ENCODE data around the gene GRHL1. TPM values are rescaled to one million over a fixed set of nuclear protein-coding genes. Genes with fewer than 3 reads are reported as not detected.

Gene GRHL1
- total RNA-seq, 1 donor from 2014 or later: 1.1 TPM

DNA sequence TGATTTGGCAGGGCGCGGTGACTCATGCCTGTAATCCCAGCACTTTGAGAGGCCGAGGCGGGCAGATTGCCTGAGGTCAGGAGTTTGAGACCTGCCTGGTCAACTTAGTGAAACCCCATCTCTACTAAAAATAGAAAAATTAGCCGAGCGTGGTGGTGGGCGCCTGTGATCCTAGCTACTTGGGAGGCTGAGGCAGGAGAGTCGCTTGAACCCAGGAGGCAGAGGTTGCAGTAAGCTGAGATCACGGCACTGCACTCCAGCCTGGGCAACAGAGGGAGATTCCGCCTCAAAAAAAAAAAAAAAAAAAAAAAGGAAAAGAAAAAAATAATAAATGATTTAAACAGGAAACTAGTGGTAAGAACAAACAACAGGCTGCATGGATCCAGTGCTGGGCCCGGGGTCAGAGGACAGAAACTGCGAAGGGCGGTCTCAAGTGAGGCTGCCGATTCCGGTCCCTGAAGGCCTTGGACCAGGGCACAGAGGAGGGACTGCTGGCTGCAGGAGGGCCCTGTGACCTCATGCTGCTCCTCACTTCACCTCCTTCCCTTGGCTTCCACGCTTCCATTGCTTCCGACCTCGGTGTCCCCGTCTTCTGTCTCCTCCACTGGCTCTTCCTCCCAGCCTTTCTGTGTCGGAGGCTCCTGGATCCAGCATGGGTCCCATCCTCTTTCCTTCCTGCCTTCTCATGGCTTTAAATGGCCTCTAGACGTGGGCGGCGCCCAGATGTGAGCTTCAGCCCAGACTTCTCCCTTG, 2.1 kb upstream of the GRHL1 start:
- intact Hi-C loops (cut with micrococcal nuclease): no loop called here

DNA sequence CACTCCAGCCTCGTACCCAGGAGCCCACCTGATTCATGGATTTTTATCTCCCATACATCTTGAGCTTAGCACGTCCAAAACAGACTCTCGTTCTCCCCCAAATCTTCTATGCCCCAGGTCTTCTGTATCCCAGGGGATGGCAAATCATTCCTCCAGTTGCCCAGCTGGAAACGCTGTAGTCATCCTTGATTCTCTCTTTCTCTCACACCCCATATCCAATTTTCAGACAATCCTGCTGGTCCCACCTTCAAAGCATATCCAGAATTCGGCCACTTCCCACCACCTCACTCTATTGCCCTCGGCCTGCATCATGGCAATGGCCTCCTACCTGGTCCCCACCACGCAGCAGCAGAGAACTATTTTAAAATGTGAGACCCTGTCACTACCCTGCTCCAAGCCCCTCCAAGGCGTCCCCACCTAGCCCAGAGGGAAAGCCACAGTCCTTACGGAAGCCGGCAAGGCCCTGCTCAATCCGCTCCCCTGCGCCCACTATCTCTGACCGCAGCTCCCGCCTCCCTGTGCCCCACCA, 1.4 kb upstream of the GRHL1 start:
- intact Hi-C loops (cut with micrococcal nuclease): loop anchor here (2.0 to 10.0 kb wide), 4 partner anchors 35 to 497 kb away; partner anchors contain the start of genes ADAM17 and ODC1

GRCh38 chr2:9950521-9951271, 797 bp upstream of the GRHL1 start:
- intact Hi-C loops (cut with micrococcal nuclease): loop anchor here (1.0 to 10.0 kb wide), 9 partner anchors 15 to 527 kb away; partner anchors contain the start of genes ADAM17, CPSF3, ITGB1BP1 and KLF11

GRCh38 chr2:9951272-9951521, 296 bp upstream of the GRHL1 start:
- intact Hi-C loops (cut with micrococcal nuclease): loop anchor here (1.0 to 10.0 kb wide), 9 partner anchors 14 to 528 kb away; partner anchors contain the start of genes ADAM17, CPSF3, ITGB1BP1 and KLF11

GRCh38 chr2:9952286-9952737, 819 bp downstream of the GRHL1 start:
- intact Hi-C loops (cut with micrococcal nuclease): loop anchor here (5.0 to 10.0 kb wide), 2 partner anchors 138 to 495 kb away; partner anchors contain the start of gene ODC1

DNA sequence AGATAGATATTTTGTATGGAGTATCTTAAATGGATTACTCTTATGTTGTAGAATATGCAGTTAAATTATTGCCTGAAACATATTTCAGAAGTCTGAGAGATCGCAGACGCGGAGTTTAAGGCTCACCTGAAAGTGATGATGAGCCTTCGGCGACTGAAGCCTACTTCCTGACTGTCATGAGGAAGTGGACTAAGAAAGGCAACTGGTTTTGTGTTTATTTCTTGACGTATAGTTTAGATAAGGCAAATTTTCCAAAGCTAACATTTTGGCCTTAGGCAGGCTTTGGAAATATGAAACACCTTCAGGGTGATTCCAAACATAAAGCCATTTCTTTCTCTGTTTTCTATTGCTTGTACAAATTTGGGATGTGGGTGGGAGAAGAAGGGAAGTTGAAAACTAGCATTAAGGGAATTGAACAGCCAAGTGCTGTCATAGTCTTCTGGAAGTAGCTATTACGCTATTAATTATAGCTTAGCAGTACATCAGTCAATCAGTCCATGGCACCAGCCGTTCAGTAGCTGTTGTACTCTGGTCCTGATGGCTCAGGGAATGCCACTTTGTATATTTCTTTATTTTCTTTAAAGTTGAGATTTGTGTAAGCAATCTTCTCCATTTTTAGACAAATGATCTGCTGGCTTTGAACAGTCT, 1.5 kb downstream of the GRHL1 start:
- intact Hi-C loops (cut with micrococcal nuclease): loop anchor here (5.0 to 10.0 kb wide), 2 partner anchors 138 to 494 kb away; partner anchors contain the start of gene ODC1

GRCh38 chr2:9954136-9954535, 2.6 kb downstream of the GRHL1 start:
- intact Hi-C loops (cut with micrococcal nuclease): loop anchor here (5.0 to 10.0 kb wide), 2 partner anchors 139 to 493 kb away; partner anchors contain the start of gene ODC1

GRCh38 chr2:9958057-9958456, 6.6 kb downstream of the GRHL1 start:
- intact Hi-C loops (cut with micrococcal nuclease): loop anchor here (10.0 kb wide), 1 partner anchor 143 kb away; no protein-coding TSS in a partner anchor

DNA sequence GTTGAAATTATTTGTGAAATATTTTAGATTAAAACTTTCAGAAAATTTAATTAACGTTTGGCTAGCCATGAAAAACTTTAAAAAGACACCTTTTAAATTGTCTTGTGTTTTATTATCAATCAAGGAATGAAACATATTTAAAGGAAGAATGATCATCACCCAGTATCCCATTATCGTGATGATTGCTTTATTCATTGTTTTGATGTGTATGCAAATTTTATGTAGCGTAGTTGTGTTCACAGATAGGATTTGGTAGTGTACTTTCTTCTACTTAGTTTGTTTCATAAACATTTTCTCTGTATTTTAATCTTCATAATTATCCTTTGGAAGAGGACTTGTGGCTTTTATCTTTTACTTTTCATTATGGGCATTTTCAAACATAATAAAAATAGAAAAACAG, 7.8 kb downstream of the GRHL1 start:
- intact Hi-C loops (cut with micrococcal nuclease): loop anchor here (10.0 kb wide), 1 partner anchor 144 kb away; no protein-coding TSS in a partner anchor

DNA sequence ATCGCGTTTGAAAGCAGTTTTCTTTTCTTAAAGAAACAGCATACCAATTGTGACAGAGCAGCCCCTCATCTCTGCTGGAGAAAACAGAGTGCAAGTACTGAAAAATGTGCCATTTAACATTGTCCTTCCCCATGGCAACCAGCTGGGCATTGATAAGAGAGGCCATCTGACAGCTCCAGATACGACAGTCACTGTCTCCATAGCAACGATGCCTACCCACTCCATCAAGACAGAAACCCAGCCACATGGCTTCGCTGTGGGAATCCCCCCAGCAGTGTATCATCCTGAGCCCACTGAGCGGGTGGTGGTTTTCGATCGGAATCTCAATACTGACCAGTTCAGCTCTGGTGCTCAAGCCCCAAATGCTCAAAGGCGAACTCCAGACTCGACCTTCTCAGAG, 9.5 kb downstream of the GRHL1 start:
- intact Hi-C loops (cut with micrococcal nuclease): no loop called here

- intact Hi-C loops (cut with micrococcal nuclease): no loop called here
These were observed 13.0 kb downstream of the GRHL1 start for GRCh38 chr2:9964334-9964980.

DNA sequence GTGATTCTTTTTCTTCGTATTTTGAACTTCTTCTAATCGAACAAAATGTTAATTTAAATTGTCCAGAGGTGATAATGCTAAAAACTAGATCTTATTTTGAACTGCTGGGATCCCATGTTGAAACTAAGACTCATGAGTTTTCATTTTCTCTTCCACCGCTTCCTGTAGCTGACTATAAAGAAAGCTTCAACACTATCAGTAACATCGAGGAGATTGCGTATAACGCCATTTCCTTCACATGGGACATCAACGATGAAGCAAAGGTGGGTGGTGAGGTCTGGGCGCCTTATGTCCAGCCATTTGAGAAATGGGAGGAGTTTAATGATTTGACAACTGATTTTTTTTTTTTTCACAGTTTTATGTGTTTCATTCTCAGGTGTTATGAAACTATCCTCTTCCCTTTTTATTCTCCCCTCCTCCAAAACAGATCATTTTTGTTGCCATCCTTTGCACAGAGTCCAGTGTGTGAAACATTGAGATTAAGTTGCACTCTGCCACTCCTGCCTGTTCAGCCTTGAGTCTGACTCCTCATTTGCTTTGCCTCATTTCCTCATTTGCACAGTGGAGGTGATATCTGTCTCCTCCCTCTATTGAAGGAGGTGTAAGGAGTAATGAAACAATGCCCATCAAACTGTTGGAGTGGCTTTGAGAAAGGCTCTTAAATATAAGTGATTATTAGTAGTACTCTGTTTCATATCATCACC, 13.8 kb downstream of the GRHL1 start:
- intact Hi-C loops (cut with micrococcal nuclease): loop anchor here (1.0 kb wide), 1 partner anchor 14 kb away; the partner anchor contains the start of gene GRHL1

DNA sequence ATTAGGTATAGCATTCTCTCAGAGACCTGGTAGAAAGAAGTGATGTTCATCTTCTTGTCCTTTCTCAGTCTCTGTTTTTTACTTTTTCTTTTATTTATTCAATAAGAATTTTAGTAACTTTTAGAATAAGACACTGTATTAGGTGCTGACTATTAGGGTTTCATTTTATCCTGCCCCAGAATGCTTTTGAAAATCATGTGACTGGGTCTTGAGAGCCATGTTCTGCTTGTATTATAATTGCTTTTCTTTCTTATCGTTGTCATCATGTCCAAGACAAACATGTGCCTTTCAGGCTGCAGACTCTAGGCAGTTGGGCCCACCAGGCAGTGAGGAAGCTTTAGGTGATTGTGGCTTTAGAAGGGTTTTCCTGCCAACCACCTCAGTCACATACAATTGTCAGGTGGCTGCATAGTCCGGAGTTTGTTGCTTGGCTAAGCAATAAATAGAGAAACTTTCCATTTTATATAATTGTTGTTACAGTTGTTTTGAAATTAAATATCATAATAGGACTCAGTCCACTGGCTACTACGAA, 15.1 kb downstream of the GRHL1 start:
- intact Hi-C loops (cut with micrococcal nuclease): no loop called here

- intact Hi-C loops (cut with micrococcal nuclease): no loop called here
These were observed 15.7 kb downstream of the GRHL1 start for GRCh38 chr2:9967053-9967775.

DNA sequence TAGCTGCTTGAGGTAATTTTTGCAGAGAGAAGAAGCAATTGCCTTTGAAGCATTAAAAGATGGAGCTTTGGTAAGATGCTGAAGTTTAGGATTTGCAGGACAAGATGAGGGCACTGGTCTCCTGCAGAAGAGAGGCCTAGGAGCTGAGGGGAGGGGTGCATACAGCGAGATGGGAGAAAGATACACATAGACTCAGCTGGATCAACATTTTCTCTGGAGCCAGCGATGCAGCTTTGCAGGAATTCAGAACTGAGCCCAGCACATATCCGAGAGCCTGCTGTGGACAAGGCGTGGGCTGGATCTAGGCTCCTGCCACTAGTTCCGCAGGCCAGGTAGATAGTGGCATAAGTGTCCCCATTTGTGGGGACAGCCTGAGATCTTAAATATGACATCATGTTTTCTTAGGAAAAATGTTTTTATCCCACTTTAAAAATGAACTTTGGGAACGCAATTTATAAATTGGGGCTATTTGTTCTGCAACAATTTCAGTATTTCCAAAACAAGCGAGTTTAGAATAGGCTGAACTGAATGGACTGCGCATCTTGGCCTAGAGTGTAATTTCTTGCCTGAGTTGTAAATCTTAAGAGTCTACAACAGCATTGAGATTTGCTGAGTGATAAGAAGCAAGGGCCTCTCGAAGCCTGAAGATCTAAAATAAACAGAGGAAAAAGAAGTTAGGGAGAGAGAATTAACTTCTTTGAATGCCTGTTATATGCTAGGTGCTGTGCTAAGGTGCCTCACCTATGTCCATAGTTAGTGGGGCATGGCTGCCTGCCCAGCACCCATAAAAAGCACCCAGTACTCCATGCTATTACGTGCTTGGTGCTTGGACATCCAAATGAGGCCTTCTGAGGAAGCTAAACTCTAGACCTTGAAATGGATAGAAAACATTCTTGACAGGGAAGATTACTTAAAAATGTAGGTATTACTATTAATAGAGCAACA, 17.3 kb downstream of the GRHL1 start:
- intact Hi-C loops (cut with micrococcal nuclease): no loop called here

DNA sequence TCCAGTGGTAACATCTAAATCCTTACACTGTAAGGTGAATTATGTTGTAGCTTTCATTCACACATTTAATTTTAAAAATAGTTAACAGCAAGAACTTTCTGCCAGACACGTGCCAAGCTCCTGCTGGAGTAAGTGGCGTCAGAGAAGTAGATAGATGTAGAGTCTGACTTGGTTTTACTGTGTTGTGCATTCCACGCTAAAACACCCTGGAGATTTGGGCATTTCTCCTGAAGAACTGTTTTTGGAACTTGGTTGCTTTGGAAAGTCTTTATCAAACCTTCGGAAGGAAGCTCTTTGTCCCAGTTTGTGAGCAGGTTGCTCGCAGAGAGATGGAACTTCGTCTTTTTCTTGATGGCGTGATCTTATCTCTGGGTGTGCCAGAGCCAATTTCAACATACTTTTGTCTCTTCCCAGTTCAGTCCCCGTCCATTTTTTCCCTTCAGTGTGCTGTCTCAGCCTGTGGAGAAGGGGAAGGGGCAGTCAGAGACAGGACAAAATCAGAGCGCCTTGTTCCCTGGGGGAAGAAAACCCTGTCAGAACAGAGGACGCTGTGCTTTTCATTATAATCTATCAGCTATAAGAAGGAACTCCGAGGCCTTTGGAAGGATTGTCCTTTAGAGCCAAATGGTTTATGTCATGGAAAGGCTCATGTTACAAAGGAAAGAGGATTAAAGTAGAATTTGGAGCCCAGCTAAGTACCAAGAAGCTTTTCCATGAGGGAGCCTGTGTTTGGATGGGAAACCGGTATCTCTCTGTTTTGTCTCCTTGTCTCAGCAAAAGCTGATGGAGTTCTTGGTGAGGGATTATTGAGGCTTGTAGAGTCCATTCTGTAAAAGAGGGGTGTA, 18.9 kb downstream of the GRHL1 start:
- intact Hi-C loops (cut with micrococcal nuclease): no loop called here

Measured in T-helper 1 cell treated with Interleukin-12 subunit alpha and Interleukin-12 subunit beta and Interleukin-4 antibody, amounts not matched to agents 30 ng/mL and 1 ng/mL, for 36 hours (primary cell).